ENCODE results near the gene CUTA. TPM values are rescaled to one million over a fixed set of nuclear protein-coding genes. Genes with fewer than 3 reads are reported as not detected.
A peak's percentile ranks its signal among the peaks of the same experiment; 100 is the strongest.
"Not testable (repeated sequence)": the region's sequence is repeated elsewhere in the genome, so short reads cannot be mapped to it uniquely, and the experiment has no call there.

CUTA gene
- polyA plus RNA-seq, 1 experiment: 298 TPM

GRCh38 chr6:33390173-33390572 lies 27.7 kb downstream of the CUTA start:
- Histone ChIP-seq H3K27ac (ENCODE audit: low read depth, low read length) (no peak overlapping the region), H3K4me3 (ENCODE audit: low read depth, low read length) (no peak overlapping the region), H3K27me3 (ENCODE audit: control insufficient read depth, insufficient read depth, low read length) (no peaks in the 10 kb centered on the region), H3K9me3 (ENCODE audit: control insufficient read depth, insufficient read depth, low read length) (no peaks in the 10 kb centered on the region; the same call in 1 of the 2 replicates)
- POLR2A ChIA-PET: no interaction called here
- no peak for TF ChIP-seq CTCF (IDR thresholded peaks at IDR 0.05; ENCODE audit: low read depth, low read length)
- CTCF ChIA-PET: interaction anchor here (0.7 to 2.0 kb wide), 11 partner anchors 12 to 192 kb away, joined by 3 to 23 read pairs (median 11); partner anchors contain the start of genes CUTA, SYNGAP1, ZBTB22 and ZBTB9
- no peak for DNase-seq (ENCODE audit: low read depth, low spot score)

GRCh38 chr6:33384581-33385020 lies 33.3 kb downstream of the CUTA start:
- peak; percentile 34 for DNase-seq (ENCODE audit: low read depth, low spot score)
- CTCF ChIA-PET: interaction anchor here (0.6 to 1.5 kb wide), 6 partner anchors 9 to 70 kb away, joined by 3 to 7 read pairs (median 4); partner anchors contain the start of gene ZBTB9
- no peaks in the 10 kb centered on the region for H3K27me3 ChIP-seq (ENCODE audit: control insufficient read depth, insufficient read depth, low read length)
- POLR2A ChIA-PET: interaction anchor here (0.7 kb wide), 1 partner anchor 190 kb away, joined by 3 read pairs; no protein-coding TSS in a partner anchor
- no peak overlapping the region for H3K27ac ChIP-seq (ENCODE audit: low read depth, low read length)
- TF ChIP-seq CTCF (IDR thresholded peaks at IDR 0.05; ENCODE audit: low read depth, low read length): peak; percentile 67
- H3K9me3 ChIP-seq (ENCODE audit: control insufficient read depth, insufficient read depth, low read length): no peaks in the 10 kb centered on the region; the same call in 1 of the 2 replicates
- H3K4me3 ChIP-seq (ENCODE audit: low read depth, low read length): no peak overlapping the region

- POLR2A ChIA-PET: interaction anchor here (0.7 kb wide), 1 partner anchor 191 kb away, joined by 3 read pairs; no protein-coding TSS in a partner anchor
- H3K4me3 ChIP-seq (ENCODE audit: low read depth, low read length): no peak overlapping the region
- TF ChIP-seq CTCF (IDR thresholded peaks at IDR 0.05; ENCODE audit: low read depth, low read length): no peak
- H3K9me3 ChIP-seq (ENCODE audit: control insufficient read depth, insufficient read depth, low read length): no peaks in the 10 kb centered on the region; the same call in 1 of the 2 replicates
- DNase-seq (ENCODE audit: low read depth, low spot score): no peak
- CTCF ChIA-PET: interaction anchor here (0.6 to 1.5 kb wide), 4 partner anchors 8 to 71 kb away, joined by 3 to 7 read pairs (median 4); partner anchors contain the start of gene ZBTB9
- H3K27me3 ChIP-seq (ENCODE audit: control insufficient read depth, insufficient read depth, low read length): no peaks in the 10 kb centered on the region
- H3K27ac ChIP-seq (ENCODE audit: low read depth, low read length): no peak overlapping the region
These were observed 34.3 kb downstream of the CUTA start for GRCh38 chr6:33383427-33384185.

- Histone ChIP-seq H3K4me3 (ENCODE audit: low read depth, low read length) (no peak overlapping the region), H3K9me3 (ENCODE audit: control insufficient read depth, insufficient read depth, low read length) (no peaks in the 10 kb centered on the region; the same call in 1 of the 2 replicates), H3K27me3 (ENCODE audit: control insufficient read depth, insufficient read depth, low read length) (no peaks in the 10 kb centered on the region), H3K27ac (ENCODE audit: low read depth, low read length) (no peak overlapping the region)
- DNase-seq (ENCODE audit: low read depth, low spot score): no peak
- ChIA-PET POLR2A (no interaction called here), CTCF (interaction anchor here (0.9 kb wide), 1 partner anchor 11 kb away, joined by 3 read pairs; no protein-coding TSS in a partner anchor)
- TF ChIP-seq CTCF (IDR thresholded peaks at IDR 0.05; ENCODE audit: low read depth, low read length): no peak
These were observed 37.5 kb downstream of the CUTA start for GRCh38 chr6:33380272-33380981.

- H3K27ac ChIP-seq (ENCODE audit: low read depth, low read length); DNase-seq (ENCODE audit: low read depth, low spot score); CTCF ChIA-PET; H3K4me3 ChIP-seq (ENCODE audit: low read depth, low read length); H3K9me3 ChIP-seq (ENCODE audit: control insufficient read depth, insufficient read depth, low read length); H3K27me3 ChIP-seq (ENCODE audit: control insufficient read depth, insufficient read depth, low read length): not testable (repeated sequence)
- POLR2A ChIA-PET: interaction anchor here (0.7 kb wide), 1 partner anchor 282 kb away, joined by 7 read pairs; no protein-coding TSS in a partner anchor
These were observed 38.7 kb downstream of the CUTA start for GRCh38 chr6:33379184-33379583.

All from AG04450 (cell line).